ENCODE data around the gene STOM.
"Not testable (repeated sequence)": the region's sequence is repeated elsewhere in the genome, so short reads cannot be mapped to it uniquely, and the experiment has no call there.

STOM gene

GRCh38 chr9:121298689-121299466, 71.2 kb downstream of the STOM start:
- no peak for DNase-seq

- DNase-seq = no peak
Observed at GRCh38 chr9:121298016-121298538, 72.0 kb downstream of the STOM start.

GRCh38 chr9:121297389-121297788, 72.7 kb downstream of the STOM start:
- no peak for DNase-seq

- DNase-seq = no peak
Observed at GRCh38 chr9:121296213-121297127, 73.6 kb downstream of the STOM start.

- no peak for DNase-seq
Observed at GRCh38 chr9:121295662-121296191, 74.3 kb downstream of the STOM start.

GRCh38 chr9:121294866-121295661, 75.0 kb downstream of the STOM start:
- no peak for DNase-seq

GRCh38 chr9:121294151-121294743, 75.8 kb downstream of the STOM start:
- DNase-seq = no peak

- DNase-seq = no peak
Observed at GRCh38 chr9:121292801-121293241, 77.2 kb downstream of the STOM start.

- DNase-seq = no peak
Observed at GRCh38 chr9:121292051-121292450, 78.0 kb downstream of the STOM start.

- DNase-seq = not testable (repeated sequence)
Observed at GRCh38 chr9:121291536-121291935, 78.5 kb downstream of the STOM start.

- DNase-seq = no peak
Observed at GRCh38 chr9:121289772-121290370, 80.2 kb downstream of the STOM start.

GRCh38 chr9:121289026-121289771, 80.9 kb downstream of the STOM start:
- DNase-seq = no peak
